ENCODE measurements around the gene NF1.

The NF1 gene

DNA sequence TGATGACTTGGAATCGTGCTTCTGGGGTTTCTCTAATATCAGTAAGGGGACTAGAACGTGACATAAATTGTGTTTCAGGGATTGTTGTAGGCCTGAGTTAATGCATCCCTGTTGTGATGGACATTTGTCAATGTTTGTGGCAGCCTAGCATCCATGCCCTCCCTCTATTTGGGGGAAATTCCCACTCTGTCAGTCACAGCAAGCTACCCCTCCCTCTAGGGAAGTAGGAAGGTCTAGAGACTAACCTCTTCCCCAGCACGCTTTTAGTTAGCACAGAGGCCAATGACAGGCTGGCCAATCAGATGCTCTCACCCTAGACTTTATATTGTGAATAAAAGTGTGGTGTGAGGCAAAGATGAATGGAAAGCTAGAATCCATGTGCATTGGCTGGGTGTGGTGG is 32.4 kb upstream of the NF1 start:
- H3K27ac Mint-ChIP-seq, result no peak overlapping the region
- H3K4me1 Mint-ChIP-seq, result no peaks in the 10 kb centered on the region
- no peak for TF ChIP-seq CTCF (IDR thresholded peaks at IDR 0.05; ENCODE audit: unreplicated experiment in 3 of 3)
- no peaks in the 10 kb centered on the region for H3K9me3 Mint-ChIP-seq
- H3K4me3 Mint-ChIP-seq, result no peak overlapping the region
- no peaks in the 10 kb centered on the region for H3K36me3 Mint-ChIP-seq (ENCODE audit: low read depth)
- no peaks in the 10 kb centered on the region for H3K27me3 Mint-ChIP-seq (ENCODE audit: low read depth)

DNA sequence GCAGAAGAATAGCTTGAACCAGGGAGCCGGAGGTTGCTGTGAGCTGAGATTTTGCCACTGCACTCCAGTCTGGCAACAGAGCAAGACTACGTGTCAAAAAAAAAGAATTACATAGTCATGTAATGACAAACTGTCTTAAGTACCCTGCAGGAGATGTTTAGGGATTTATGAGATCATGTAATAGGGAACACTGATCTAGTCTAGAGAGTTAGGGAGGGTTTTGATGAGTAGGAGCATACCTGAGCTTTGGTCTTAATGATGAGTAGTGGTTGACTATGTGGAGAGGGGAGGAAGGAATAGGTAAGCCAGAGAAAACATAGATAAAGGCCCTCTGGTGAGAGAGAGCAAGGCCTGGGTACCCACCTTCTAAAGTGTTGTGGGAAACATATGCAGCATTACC is 30.1 kb upstream of the NF1 start:
- Mint-ChIP-seq H3K27me3 (ENCODE audit: low read depth) (no peaks in the 10 kb centered on the region), H3K9me3 (no peaks in the 10 kb centered on the region), H3K4me3 (no peak overlapping the region), H3K36me3 (ENCODE audit: low read depth) (no peaks in the 10 kb centered on the region), H3K27ac (no peak overlapping the region), H3K4me1 (no peaks in the 10 kb centered on the region)
- no peak for TF ChIP-seq CTCF (IDR thresholded peaks at IDR 0.05; ENCODE audit: unreplicated experiment in 3 of 3)

DNA sequence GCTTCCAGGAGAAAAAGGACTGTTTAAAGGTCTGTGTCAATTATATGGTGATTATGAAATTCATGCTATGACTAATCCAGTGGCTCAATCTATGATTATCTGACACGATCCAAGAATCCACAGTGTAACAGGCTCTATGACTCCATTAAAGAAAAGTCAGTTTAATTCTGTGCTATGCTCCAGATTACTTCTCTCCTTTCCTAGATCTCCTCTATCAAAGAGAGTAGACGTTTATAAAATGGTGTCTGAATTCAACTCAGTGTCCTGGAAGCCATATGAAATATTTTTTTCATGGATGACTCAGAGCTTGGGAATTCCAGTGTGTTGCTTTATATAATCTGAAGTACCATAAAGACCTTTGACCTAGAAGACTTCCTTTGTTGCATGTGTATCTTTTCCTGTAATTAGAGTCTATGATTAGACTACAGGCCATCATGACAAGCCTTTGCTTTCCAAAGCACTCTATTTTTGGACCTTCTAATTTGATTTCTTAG is 27.0 kb upstream of the NF1 start:
- no peak overlapping the region for H3K4me3 Mint-ChIP-seq
- no peaks in the 10 kb centered on the region for H3K36me3 Mint-ChIP-seq (ENCODE audit: low read depth)
- H3K9me3 Mint-ChIP-seq, result no peaks in the 10 kb centered on the region
- H3K4me1 Mint-ChIP-seq, result no peaks in the 10 kb centered on the region
- no peak overlapping the region for H3K27ac Mint-ChIP-seq
- no peak for TF ChIP-seq CTCF (IDR thresholded peaks at IDR 0.05; ENCODE audit: unreplicated experiment in 3 of 3)
- no peaks in the 10 kb centered on the region for H3K27me3 Mint-ChIP-seq (ENCODE audit: low read depth)

DNA sequence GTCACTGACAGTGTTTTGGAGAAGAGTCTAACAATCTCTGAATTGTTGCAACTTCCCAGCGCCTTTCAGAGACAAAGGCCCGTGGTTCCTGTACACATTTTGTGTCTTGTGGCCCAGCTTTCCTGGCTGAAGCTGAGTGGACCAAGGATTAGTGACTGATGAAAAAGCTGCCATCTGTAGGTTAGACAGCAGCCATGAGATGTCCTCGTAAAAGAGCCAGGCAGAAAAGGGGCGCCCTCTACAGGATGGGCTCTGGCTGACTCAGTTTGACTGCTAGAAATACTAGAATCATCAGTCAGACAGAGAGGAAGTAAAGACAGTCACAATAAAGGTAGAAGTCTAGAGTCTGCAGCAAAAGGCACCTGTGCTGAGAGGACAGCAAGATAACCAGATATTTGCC is 26.5 kb upstream of the NF1 start:
- no peaks in the 10 kb centered on the region for H3K36me3 Mint-ChIP-seq (ENCODE audit: low read depth)
- no peak for TF ChIP-seq CTCF (IDR thresholded peaks at IDR 0.05; ENCODE audit: unreplicated experiment in 3 of 3)

GRCh38 chr17:31072186-31072585 is 22.6 kb upstream of the NF1 start:
- TF ChIP-seq CTCF (IDR thresholded peaks at IDR 0.05; ENCODE audit: unreplicated experiment in 3 of 3), result no peak
- Mint-ChIP-seq H3K36me3 (ENCODE audit: low read depth) (no peaks in the 10 kb centered on the region), H3K27me3 (ENCODE audit: low read depth) (no peaks in the 10 kb centered on the region), H3K9me3 (no peaks in the 10 kb centered on the region), H3K4me1 (peaks cover 5% of the 10 kb centered on the region), H3K4me3 (no peak overlapping the region), H3K27ac (no peak overlapping the region)

More for the DNA sequence above, 26.5 kb upstream of the NF1 start:
- no peak overlapping the region for H3K4me3 Mint-ChIP-seq
- no peaks in the 10 kb centered on the region for H3K4me1 Mint-ChIP-seq
- H3K9me3 Mint-ChIP-seq, result no peaks in the 10 kb centered on the region
- no peaks in the 10 kb centered on the region for H3K27me3 Mint-ChIP-seq (ENCODE audit: low read depth)
- no peak overlapping the region for H3K27ac Mint-ChIP-seq

DNA sequence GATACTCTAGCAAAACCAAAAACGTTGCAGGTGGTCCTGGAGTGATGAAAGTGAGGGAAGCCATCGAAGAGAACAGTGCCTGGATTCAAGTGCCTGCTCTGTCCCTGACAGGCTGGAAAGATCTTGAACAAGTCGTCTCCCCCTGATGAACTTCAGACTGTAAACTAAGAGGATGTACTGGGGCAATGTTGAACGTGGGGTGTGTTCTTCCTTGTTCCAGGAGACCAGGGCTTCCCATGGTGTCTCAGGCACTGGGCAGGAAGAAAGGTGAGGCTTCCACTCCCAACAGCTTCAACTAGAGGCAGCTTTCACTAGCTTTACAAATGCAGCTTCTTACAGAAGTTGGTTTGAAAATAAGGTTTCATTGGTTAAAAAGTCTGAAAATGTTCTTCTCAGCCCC is 21.4 kb upstream of the NF1 start:
- Mint-ChIP-seq H3K27ac (no peak overlapping the region), H3K9me3 (no peaks in the 10 kb centered on the region), H3K36me3 (ENCODE audit: low read depth) (no peaks in the 10 kb centered on the region), H3K4me3 (no peak overlapping the region), H3K27me3 (ENCODE audit: low read depth) (no peaks in the 10 kb centered on the region), H3K4me1 (peaks cover 5% of the 10 kb centered on the region)
- no peak for TF ChIP-seq CTCF (IDR thresholded peaks at IDR 0.05; ENCODE audit: unreplicated experiment in 3 of 3)
